Aorta (tissue), 5 donors: ENCODE measurements around the gene RUNX2. TPM values are rescaled to one million over a fixed set of nuclear protein-coding genes. Genes with fewer than 3 reads are reported as not detected.

Experiments
- ATAC-seq: fragments of 200-7000 bp; cut with Tn5 transposase; one replicate; pipeline ENCODE4 v1.9.1; 2022; ENCODE audit warnings: moderate library complexity; ENCODE audit not compliant: low FRiP score
- DNase-seq, 2 donors: peaks; one replicate each; pipeline ENCODE4 v3.0.0-alpha.2; 2020
- H3K27ac ChIP-seq, 2 donors: one replicate each; pipeline ENCODE4 v1.5.1; 2013; ENCODE audit warnings: low read length in 2 of 2, mild to moderate bottlenecking in 2 of 2, moderate library complexity in 2 of 2, control low read depth in 1 of 2, inconsistent platforms in 1 of 2, low read depth in 1 of 2
- H3K27me3 ChIP-seq, 2 donors: one replicate each; pipeline ENCODE4 v1.6.1; 2013; ENCODE audit warnings: control low read depth in 1 of 2, low read length in 1 of 2, mild to moderate bottlenecking in 1 of 2, moderate library complexity in 1 of 2; ENCODE audit not compliant: insufficient read depth in 2 of 2, control insufficient read depth in 1 of 2
- H3K36me3 ChIP-seq, 2 donors: one replicate each; pipeline ENCODE4 v1.6.1; 2013; ENCODE audit warnings: control low read depth in 1 of 2, low read length in 1 of 2, mild to moderate bottlenecking in 1 of 2; ENCODE audit not compliant: insufficient read depth in 2 of 2, control insufficient read depth in 1 of 2
- H3K4me1 ChIP-seq, 2 donors: one replicate each; pipeline ENCODE4 v1.6.1; 2013; ENCODE audit warnings: low read length in 2 of 2, control low read depth in 1 of 2, mild to moderate bottlenecking in 1 of 2, moderate library complexity in 1 of 2; ENCODE audit not compliant: insufficient read depth in 2 of 2, control insufficient read depth in 1 of 2
- H3K4me3 ChIP-seq, 2 donors: one replicate each; pipeline ENCODE4 v1.5.1; 2013; ENCODE audit warnings: low read length in 2 of 2, control low read depth in 1 of 2, mild to moderate bottlenecking in 1 of 2
- H3K9me3 ChIP-seq: one replicate; pipeline ENCODE4 v1.6.1; 2013; ENCODE audit warnings: mild to moderate bottlenecking, low read length; ENCODE audit not compliant: control insufficient read depth
- WGBS, 2 donors: extraction: QIAGEN DNeasy Blood & Tissue Kit; methylation state at CpG; one replicate each; pipeline ENCODE4 v1.1.7; 2013; 5-methylcytosine and 5-hydroxymethylcytosine counted together
- intact Hi-C, 2 donors: fragments of 100-400 bp; cut with DNase I; formaldehyde crosslinking; loops; one replicate each; pipeline versions ENCODE4 v1.14.2 to v1.15.0; 2022
- polyA plus RNA-seq, 2 donors: library from polyadenylated mRNA; stranded (reverse); fragments of 200-250 nt; gene quantifications; one replicate each; pipeline ENCODE4 v1.2.3, GENCODE V29; 2013
- total RNA-seq, 2 donors: library from RNA; stranded (reverse); fragmentation: NEBNext Ultra II Directional; extraction: Animal tissue kit (Norgen Biotek cat#: 25700); gene quantifications; one replicate each; pipeline ENCODE4 v1.2.1, GENCODE V29; 2021
- donor health status: healthy with polysubstance abuse.
- donor health status: Bipolar disorder and iron deficiency.
- donor health status: DM: no; HTN: no; CAD: no.
- donor health status: DM: no; HTN: no; CAD: no.
- donor health status: DM: yes; HTN: yes; CAD: no.

Gene RUNX2
- total and polyA plus RNA-seq, 4 donors: 1.0 to 5.4 (median 1.9) TPM

- Histone ChIP-seq H3K4me3 (peak overlapping the region; percentile 23 to 48), H3K27ac (no peak overlapping the region), H3K4me1 (no peaks in the 10 kb centered on the region), H3K36me3 (no peaks in the 10 kb centered on the region), H3K27me3 (no peaks in the 10 kb centered on the region), H3K9me3 (no peaks in the 10 kb centered on the region)
- DNase-seq (peak; percentile 68 to 81), ATAC-seq (peak; percentile 3)
- intact Hi-C loops: no loop called here
- WGBS, 2 donors: 1% methylated on average over 51 to 55 of the region's 55 CpGs
Observed at GRCh38 chr6:45422503-45423110, 94.5 kb downstream of the RUNX2 start.

GRCh38 chr6:45423111-45423823, 95.1 kb downstream of the RUNX2 start:
- intact Hi-C loops: no loop called here
- peak; percentile 55 for ATAC-seq
- peak; percentile 59 to 81 for DNase-seq
- Histone ChIP-seq H3K36me3 (no peaks in the 10 kb centered on the region), H3K27me3 (no peaks in the 10 kb centered on the region), H3K4me1 (no peaks in the 10 kb centered on the region), H3K9me3 (no peaks in the 10 kb centered on the region), H3K4me3 (no peak overlapping the region), H3K27ac (no peak overlapping the region)
- 1% methylated on average over 58 to 62 of the region's 62 CpGs for WGBS, 2 donors

GRCh38 chr6:45423824-45424450, 95.8 kb downstream of the RUNX2 start:
- H3K4me1 ChIP-seq: no peaks in the 10 kb centered on the region
- no peaks in the 10 kb centered on the region for H3K9me3 ChIP-seq
- peak; percentile 62 to 74 for DNase-seq
- H3K27me3 ChIP-seq: no peaks in the 10 kb centered on the region
- WGBS, 2 donors: 11 to 13% methylated on average over 38 of the region's 38 CpGs
- no peaks in the 10 kb centered on the region for H3K36me3 ChIP-seq
- intact Hi-C loops: no loop called here
- ATAC-seq: peak; percentile 12
- H3K27ac ChIP-seq: no peak overlapping the region
- no peak overlapping the region for H3K4me3 ChIP-seq

GRCh38 chr6:45424451-45424861, 96.3 kb downstream of the RUNX2 start:
- no peak overlapping the region for H3K27ac ChIP-seq
- no peaks in the 10 kb centered on the region for H3K36me3 ChIP-seq
- H3K27me3 ChIP-seq: no peaks in the 10 kb centered on the region
- H3K9me3 ChIP-seq: no peaks in the 10 kb centered on the region
- intact Hi-C loops: no loop called here
- 67 to 70% methylated on average over 6 of the region's 6 CpGs for WGBS, 2 donors
- DNase-seq: peak in 1 of 2 donors; percentile 46
- H3K4me1 ChIP-seq: no peaks in the 10 kb centered on the region
- no peak overlapping the region for H3K4me3 ChIP-seq
- no peak for ATAC-seq

- no peak for ATAC-seq
Observed at GRCh38 chr6:45426251-45426650, 98.1 kb downstream of the RUNX2 start.

GRCh38 chr6:45427726-45428125, 99.6 kb downstream of the RUNX2 start:
- intact Hi-C loops: no loop called here
- Histone ChIP-seq H3K4me3 (no peak overlapping the region), H3K27me3 (no peaks in the 10 kb centered on the region), H3K36me3 (no peaks in the 10 kb centered on the region), H3K4me1 (no peaks in the 10 kb centered on the region), H3K27ac (no peak overlapping the region), H3K9me3 (no peaks in the 10 kb centered on the region)
- no peak for ATAC-seq
- 82 to 83% methylated on average over 2 of the region's 2 CpGs for WGBS, 2 donors
- DNase-seq: no peak

More at GRCh38 chr6:45426251-45426650, 98.1 kb downstream of the RUNX2 start:
- Histone ChIP-seq H3K4me1 (no peaks in the 10 kb centered on the region), H3K4me3 (no peak overlapping the region), H3K27me3 (no peaks in the 10 kb centered on the region), H3K27ac (no peak overlapping the region), H3K9me3 (no peaks in the 10 kb centered on the region), H3K36me3 (no peaks in the 10 kb centered on the region)
- intact Hi-C loops: no loop called here
- WGBS, 2 donors: 60 to 64% methylated on average over 4 of the region's 4 CpGs
- no peak for DNase-seq

- ATAC-seq: no peak
- intact Hi-C loops: no loop called here
Observed at GRCh38 chr6:45428727-45429126, 100.6 kb downstream of the RUNX2 start.

GRCh38 chr6:45430590-45431202, 102.6 kb downstream of the RUNX2 start:
- ATAC-seq (no peak), DNase-seq (no peak)
- Histone ChIP-seq H3K4me1 (no peaks in the 10 kb centered on the region), H3K4me3 (no peak overlapping the region), H3K9me3 (no peaks in the 10 kb centered on the region), H3K27me3 (no peaks in the 10 kb centered on the region), H3K27ac (no peak overlapping the region), H3K36me3 (no peaks in the 10 kb centered on the region)
- 78% methylated on average over 2 of the region's 2 CpGs for WGBS, 2 donors
- intact Hi-C loops: no loop called here

More at GRCh38 chr6:45428727-45429126, 100.6 kb downstream of the RUNX2 start:
- H3K9me3 ChIP-seq: no peaks in the 10 kb centered on the region
- no peaks in the 10 kb centered on the region for H3K36me3 ChIP-seq
- DNase-seq: no peak
- H3K27ac ChIP-seq: no peak overlapping the region
- H3K4me3 ChIP-seq: no peak overlapping the region
- H3K4me1 ChIP-seq: no peaks in the 10 kb centered on the region
- H3K27me3 ChIP-seq: no peaks in the 10 kb centered on the region
- 79 to 88% methylated on average over 2 of the region's 2 CpGs for WGBS, 2 donors
